HG03045 (cell line): Measurements from ENCODE around the gene EHBP1.

Source experiments
- ATAC-seq: cut with Tn5 transposase; IDR thresholded peaks from one replicate; pipeline ENCODE4 v1.9.1; 2021; ENCODE audit warnings: mild to moderate bottlenecking, moderate library complexity; ENCODE audit not compliant: unreplicated experiment

The EHBP1 gene

DNA sequence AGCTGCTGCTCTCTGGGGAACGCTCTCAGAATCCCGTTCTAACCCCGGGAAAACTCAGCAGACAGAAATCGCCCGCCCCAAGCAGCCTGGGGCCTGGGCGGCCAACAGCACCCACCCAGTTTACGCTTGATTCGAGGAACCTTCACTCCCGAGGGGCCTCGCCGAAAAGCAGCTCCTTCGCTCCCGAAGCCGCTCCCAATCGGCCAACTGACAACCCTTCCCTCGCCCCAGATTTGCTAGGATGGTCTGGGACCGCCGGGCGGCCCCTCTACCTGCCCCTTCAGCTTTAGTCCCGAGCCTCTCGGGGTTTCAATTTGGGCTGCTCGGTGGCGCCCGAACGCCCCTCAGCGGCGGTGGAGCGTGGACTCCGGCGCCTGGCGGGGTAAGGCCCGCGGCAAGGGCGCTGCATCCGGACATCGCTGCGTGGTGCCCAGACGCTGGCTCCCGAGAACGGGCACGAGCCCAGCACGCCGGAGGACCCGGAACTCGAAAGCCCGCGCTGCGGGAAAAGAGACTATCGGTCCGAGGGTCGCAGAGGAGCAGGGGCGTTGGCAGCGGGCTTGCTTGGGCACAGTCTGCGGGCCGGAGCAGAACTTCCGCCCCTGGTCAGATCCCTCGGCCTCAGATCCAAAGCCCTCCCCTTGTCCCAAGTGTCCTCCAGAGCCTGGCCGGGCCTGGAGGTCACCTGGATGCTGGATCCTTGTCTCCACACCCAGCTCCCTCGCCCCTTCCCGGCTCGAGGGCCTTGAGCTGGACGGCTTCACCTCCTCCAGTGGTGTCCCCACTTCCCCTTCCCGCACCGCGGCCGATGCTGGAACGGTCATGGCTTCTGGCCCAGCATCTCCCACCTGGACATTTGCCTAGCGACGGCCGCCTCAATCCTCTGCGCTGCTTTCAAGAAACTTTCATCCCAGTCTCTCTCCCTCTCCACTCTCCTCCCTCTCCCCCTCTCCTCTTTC is 342.1 kb downstream of the EHBP1 start:
- no peak for ATAC-seq

DNA sequence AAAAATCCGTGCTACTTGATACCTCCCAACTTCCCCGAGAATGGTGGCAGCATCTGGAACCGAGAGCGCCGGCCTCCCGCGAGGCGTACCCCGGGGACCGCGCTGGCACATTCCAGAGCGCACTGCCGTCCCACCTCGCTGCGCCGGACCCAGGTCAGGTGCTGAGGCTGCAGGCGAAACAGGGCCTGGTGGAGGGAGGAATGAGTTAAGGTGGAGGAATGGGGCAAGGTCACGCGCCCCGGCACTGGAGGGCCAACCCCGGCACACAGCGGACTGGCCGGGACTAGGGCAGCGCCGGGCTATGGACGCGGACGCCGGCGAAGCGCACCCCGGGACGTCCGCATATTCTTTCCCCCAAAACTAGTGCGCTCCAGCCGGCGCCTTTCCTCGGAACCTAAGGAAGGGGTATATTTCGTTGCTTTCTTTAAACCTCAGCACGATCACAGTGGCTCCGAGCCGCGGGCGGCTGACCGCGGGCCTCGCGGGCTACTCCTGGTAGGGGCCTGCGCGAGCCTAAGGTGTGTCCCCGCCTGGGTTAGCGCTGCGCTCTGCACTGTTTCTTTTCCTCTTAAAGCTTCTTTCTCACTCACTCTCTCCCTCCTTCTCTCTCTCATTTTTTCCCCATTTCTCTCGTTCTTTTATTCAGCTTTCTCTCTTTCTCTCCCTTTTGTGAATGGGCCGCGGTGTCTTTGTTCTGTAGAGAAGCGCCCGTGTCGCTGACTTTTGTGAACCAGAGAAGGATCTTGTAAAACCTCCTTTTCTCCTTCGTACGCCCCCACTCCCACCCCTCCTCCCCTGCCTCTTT is 343.1 kb downstream of the EHBP1 start:
- ATAC-seq, result no peak

DNA sequence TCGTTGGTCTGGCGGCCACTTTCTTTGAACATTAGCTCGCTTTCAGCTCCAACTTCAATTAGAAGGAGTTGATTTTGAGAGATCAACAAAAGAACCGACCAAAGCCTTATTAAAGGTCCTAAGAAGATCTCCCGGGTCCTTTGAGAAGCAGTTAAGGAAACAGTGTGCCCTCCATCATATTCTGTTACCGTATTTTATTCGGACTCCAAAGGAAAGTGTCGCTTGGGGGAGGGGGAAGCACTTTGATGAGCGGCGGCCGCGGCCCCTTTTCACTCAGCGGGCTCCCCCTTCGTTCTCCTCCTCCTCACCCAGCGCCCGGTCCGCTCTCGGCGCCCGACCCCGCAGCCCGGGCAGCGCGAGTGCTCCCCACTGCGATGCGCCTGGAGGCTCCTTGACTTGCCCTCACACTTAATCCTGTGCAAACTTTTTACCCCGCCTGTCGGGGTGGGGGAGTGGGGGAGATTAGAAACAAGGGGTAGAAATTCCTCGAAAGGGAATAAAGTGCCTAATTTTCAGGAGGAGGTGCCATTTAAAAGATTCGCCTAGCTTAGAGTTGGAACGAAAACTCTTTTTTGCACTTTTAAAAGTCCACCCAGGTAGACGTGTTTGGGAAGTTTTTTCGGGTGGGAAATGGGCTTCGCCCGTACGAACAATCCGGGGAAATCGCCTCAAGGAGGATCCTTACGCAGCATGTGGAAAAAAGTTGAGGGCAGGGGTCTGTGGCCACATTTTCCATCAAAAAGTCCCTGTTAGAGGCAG is 343.9 kb downstream of the EHBP1 start:
- no peak for ATAC-seq

DNA sequence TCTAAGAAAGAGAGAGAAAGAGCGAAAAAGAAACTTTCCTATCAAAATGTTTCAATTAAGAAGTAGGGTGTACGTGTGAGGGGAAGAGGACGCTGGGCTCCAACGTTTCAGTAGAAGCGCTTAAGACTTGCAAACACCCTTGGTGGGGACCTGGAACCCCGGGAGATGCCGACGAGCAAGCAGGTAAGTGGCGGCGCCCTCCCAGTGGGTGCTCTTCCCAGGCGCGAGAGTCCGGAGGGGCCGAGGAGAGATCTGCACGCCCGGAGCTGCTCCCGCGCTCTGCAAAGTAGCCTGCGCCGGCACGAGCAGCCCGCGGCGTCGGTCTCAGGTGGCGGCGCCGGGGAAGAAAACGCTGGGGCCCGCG is 344.4 kb downstream of the EHBP1 start:
- peak; percentile 31 for ATAC-seq

DNA sequence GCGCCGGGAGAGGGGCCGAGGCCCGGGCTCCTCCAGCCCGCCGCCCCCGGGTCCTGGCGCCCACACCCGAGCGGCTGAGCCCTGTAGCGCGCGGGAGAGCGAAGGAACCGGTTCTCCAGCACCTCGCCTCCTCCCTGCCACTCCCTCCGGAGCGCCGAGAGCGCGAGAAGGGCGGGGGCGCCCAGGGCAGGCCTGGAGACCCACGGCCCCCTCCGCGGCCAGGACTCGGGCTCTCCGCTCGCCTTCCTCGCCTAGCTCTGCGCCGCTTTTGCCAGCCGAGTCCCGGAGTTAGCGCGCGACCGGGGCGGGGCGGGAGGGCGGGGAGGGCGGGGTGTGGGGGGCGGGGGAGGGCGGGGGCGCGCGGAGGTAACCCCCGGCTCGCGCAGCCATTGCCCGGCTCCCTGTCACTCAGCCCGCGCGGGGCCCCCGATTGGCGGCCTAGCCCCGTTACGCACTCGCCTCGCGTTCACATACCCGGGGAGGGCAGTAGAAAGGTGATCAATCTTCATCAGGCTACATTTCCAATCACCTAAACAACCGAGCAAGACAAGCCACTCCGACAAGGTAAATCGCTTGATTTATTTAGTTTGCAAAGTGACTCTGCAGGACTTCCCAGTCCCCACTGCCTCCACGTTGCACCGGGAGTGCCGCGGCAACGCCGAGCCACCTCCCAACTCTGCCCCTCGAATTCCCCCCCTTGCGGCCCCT is 345.0 kb downstream of the EHBP1 start, which contains the start of gene OTX1:
Gene OTX1 (plus strand): TSS at position 497 of the 708 bp plus-strand sequence. CDS start 2,161 bp downstream, outside the sequence.
- ATAC-seq, result peak; percentile 86

DNA sequence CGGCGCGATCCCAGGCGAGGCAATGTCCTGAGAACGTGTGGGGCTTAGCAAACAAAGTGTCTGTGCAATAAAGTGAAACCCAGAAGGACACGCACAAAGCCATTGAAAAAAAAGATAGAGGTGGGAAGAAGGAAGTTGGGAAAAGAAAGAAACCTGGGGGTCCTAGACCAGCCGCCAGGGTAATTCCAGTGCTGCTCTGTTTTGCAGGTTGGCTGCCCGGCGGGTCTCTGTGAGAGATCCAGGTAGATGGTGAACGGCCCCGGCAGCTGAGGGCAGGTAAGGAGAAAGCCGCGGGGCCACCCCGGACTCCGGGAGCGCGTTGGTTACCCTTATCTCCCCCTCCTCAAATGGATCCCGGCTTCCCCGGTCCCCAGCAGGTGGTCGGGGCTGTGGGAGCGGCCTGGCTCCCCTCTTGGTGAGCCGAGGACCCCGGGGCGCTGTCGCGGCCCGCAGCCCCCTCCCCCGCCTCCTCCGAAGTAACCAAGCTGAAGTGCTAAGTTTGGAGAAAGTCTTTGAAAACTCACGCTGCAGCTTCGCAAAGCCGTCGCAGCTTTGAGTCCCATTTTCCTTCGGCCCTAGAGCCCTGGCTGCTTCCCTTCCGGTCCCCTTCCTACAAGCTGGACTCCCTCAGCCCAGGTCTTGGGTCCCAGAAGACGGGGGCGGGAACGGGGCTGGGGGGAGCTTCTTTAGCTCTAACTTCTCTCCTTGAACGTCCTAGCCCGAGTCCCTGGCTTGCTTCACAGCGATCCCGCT is 345.7 kb downstream of the EHBP1 start:
- no peak for ATAC-seq

DNA sequence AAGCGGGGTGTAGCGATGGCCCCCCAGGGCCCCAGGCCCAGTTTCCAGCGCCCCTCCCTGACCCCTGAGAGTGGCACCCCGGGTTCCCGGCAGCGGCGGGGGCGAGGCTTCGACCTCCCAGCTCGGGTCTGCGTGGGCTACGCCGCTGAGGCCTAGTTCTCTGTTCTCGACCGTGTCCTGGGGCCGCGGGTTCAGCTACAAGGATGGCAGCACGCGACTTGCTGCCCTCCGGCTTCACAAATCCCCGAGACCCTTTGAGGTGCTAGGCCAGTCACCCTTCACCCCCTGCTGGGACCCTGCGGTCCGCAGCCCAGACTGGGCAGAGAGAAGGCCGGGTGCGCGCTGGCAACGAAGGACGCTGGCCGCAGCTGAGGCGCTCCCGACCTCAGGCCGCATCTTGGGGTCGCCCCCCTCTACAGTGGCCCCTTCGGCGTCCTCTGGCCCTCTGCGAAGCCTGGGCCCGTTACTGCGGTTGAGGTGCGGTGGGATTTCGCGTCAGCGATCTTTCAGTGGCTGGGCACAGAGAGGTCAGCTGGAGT is 346.4 kb downstream of the EHBP1 start:
- ATAC-seq, result no peak

DNA sequence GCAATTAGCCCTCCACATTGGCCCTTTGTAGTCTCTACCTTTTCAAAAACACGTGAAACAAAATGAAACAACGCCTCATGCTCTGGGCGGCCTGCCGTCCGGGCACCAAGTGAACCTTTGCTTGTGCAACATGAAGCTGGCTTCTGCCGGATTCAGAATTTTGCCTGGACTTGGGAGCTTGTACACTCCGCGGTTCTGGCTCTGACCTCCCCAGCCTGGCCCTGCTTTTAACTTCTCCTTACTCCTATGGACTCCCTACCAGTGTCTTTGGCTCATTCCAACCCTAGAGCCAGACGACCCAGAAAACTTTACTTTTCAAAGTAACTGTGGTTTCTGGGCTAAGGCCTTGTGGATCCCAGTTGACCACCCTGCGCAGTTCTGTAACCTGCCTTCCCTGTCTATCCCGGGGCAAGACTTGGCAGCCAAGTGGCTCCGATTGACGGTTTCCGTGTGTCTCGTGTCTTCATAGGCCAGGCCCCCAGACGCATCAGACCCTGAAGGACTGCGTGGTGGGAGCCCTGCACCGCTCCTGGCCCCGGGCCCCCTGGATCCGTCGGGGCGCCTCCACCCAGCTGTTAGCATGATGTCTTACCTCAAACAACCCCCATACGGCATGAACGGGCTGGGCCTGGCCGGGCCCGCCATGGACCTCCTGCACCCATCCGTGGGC is 347.0 kb downstream of the EHBP1 start:
- ATAC-seq, result no peak

DNA sequence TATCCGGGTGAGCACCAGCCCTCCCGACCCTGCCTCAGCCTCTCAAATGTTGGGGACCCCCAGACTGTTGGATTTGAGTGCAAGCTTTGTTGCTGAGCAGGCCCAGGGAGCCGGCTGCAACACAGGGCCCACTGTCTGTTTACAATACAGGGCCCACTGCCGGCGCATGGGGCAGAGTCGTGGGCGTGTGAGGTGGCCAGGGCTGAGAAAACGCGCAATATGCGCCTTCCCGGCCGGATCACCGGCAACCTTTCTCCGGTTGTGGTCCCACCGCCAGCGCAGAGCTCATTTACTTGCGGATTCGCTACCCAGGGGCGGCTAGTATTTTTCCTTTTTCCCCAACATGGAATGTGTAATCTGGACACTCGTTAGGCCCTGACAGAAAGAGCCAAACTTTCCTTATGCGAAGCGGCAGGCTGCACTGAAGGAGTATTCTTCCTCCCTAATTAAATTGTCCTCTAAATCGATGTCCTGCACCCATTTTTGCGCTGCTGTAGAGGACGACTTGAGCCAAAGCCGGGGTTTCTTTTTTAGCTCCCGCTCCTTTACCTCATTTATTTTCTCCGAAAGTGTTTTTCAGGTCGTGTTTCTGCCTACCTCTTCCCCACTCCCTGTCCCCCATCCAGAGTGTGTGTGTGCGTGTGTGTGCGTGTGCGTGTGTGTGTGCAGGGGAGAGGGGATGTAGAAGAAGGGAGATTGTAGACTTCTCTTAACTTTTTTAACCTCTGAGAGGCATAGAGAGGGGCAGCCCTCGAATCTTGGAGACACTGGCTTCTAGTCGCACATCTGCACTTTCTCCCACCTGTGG is 347.8 kb downstream of the EHBP1 start:
- no peak for ATAC-seq

DNA sequence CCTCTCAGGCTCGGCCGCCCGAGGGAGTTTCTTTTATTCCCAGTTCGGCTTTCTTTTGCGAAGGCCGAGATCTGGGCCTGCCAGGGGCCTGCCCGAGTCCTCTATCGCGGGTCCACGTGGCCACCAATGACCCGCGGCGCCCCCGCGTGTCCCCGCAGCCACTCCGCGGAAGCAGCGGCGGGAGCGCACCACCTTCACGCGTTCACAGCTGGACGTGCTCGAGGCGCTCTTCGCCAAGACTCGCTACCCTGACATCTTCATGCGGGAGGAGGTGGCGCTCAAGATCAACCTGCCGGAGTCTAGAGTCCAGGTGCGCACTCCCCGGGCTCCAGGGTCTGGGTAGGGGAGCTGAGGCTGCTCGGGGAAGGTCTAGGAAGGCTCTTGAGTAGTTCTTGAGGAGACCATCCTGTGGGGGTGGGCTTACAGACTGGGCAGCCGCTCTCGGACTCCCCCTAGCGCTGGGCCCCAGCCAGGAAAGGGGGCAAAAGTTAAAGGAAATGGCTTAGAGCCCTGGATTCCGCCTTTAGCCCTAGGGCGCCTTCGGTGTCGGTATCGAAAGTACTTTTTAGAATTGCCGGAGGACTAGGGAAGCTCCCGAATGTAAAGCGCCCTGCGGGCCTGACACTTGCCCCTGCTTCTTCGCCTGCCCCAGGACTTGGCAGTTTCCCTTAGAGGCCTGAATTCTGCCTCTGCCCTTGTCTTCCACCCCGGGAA is 348.5 kb downstream of the EHBP1 start:
- no peak for ATAC-seq

DNA sequence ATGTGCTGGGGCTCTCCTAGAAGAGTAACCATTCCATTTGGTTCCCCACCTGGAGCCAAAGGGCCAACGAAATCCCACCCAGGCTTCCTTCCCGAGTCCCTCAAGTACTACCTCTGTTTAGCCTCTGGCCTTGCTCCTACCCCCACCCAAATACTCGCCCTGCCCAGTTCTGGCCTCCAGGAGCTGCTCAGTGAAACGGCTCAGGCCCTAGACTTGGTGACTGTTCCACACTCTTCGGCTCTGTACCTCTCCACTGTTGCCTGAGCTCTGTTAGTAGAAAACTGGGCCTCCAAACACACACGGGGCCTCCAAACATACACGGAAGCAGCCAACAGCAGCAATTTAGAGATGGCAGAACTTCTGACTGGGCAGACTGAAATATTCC is 349.3 kb downstream of the EHBP1 start:
- ATAC-seq, result no peak

DNA sequence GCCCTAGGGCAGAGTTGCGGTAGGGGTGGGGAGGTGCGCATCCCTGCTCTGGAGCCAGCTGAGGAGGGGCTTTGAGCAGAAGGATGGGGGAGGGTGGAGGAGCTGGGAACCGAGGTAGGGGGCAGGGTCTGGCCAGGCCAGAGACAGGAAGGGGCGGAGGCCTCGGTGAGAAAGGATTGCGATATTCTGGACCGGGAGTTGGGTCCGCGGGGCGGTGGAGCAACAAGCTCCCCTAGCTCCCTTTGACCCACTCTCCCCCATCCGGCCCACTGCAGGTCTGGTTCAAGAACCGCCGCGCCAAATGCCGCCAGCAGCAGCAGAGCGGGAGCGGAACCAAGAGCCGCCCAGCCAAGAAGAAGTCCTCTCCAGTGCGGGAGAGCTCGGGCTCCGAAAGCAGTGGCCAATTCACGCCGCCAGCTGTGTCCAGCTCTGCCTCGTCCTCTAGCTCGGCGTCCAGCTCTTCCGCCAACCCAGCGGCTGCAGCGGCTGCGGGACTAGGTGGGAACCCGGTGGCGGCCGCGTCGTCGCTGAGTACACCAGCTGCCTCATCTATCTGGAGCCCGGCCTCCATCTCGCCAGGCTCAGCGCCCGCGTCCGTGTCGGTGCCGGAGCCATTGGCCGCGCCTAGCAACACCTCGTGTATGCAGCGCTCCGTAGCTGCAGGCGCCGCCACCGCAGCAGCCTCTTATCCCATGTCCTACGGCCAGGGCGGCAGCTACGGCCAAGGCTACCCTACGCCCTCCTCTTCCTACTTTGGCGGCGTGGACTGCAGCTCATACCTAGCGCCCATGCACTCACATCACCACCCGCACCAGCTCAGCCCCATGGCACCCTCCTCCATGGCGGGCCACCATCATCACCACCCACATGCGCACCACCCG is 350.0 kb downstream of the EHBP1 start:
- ATAC-seq, result no peak

DNA sequence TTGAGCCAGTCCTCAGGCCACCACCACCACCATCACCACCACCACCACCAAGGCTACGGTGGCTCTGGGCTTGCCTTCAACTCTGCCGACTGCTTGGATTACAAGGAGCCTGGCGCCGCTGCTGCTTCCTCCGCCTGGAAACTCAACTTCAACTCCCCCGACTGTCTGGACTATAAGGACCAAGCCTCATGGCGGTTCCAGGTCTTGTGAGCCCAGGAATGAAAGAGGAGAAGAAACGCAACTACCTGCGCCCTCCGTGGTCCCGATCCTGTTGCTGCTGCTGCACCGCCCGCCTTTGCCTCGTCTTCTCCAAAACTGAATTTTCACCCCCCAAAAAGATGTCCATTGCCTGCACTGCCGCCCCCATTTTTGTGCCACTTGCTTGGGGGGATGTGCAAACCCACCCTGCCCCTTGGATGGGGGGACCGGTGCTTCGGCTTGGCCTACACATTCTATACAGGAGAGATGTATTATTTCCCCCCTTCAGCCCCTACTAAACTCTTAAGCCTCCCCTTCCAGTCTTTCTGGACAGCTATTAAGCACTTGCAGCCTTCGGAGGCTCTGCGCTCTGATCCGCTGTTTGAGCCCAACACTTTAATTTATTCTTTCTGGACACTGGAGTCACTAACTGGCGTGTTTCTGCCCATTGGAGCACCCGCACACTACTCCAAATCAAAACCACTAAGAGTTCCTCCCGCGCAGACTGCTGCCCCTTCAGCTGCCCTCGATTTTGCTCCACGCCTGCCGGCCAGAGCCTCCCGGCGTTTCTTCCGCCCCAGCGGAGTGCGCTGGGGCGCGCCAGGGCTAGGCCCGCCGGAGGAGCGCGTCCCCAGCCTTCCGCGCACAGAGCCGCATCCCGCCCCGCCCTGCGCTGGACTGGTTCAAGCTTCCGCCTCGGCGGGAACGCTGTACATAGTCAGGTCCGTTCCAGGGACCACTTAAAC is 350.9 kb downstream of the EHBP1 start:
- ATAC-seq, result no peak

DNA sequence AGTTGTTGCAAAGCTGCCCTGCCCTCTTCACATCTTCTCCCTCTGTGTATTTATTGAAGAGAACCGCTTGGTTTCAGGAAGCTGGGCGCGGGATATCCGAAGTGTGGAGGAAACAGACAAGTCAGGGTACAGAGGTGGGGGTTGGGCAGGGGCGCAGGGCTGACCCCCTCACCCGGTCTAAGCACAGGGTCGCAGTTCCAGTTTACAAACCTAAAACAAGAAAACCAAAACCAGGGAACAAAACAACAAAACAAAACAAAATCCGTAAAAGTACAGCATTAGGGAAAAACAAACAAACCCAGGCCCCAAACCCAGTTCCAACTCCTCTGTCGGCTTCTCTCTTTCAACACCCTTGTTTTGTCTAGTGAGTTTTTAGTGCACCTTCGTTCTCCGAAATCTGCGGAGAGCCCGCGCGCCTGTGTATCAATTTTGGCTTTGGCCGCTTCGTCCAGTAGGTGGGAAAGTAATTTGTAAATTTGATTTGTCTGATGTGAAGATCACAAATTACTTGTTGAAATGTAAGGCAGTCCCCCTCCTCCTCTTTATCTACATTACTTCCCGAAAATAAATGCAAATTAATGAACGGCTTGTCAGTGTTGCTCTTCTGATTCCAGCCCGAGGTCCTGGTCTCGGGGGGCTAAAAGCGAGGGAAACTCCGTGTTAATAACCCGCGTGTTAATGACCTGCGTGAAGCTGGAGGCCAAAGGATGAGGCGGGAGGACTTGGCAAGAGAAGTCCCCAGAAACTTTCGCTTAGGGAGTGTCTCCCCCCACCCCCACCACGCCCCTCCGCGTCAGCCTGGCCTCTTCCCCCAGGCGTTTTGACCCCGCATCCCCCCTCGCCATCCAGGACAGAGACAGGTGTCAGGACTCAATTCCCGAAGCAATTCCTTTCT is 352.0 kb downstream of the EHBP1 start:
- ATAC-seq, result no peak
